Measurements from ENCODE around the gene CNTNAP2.
A peak's percentile ranks its signal among the peaks of the same experiment; 100 is the strongest.

CNTNAP2 gene

DNA sequence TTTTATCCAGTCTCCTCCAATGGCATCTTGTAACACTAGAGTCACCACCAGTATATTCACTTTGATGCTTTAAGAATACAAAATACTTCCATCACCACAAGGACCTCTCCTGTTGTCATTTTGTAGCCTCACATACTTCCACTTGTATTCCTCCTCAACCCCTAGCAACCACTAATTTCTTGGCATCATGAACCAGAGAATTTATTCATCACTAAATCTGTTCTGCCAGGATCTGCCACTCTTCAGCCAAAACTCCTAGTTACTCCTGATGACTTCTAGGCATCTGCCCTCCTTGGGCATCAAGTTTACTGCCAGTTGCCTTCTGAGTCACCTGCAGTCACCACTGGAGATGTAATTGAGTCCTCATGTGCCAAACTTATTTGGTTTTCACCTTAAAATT, 906.8 kb downstream of the CNTNAP2 start:
- no peak for DNase-seq (ENCODE audit: low read depth)
- TF ChIP-seq CTCF (conservative IDR thresholded peaks at IDR 0.05; ENCODE audit: low read depth, low read length): no peak
- no peak overlapping the region for H3K4me3 ChIP-seq (ENCODE audit: low read depth, low read length)

- no peak for TF ChIP-seq CTCF (conservative IDR thresholded peaks at IDR 0.05; ENCODE audit: low read depth, low read length)
- no peak overlapping the region for H3K4me3 ChIP-seq (ENCODE audit: low read depth, low read length)
- no peak for DNase-seq (ENCODE audit: low read depth)
Measured at GRCh38 chr7:147029953-147030352, 913.4 kb downstream of the CNTNAP2 start.

- TF ChIP-seq CTCF (conservative IDR thresholded peaks at IDR 0.05; ENCODE audit: low read depth, low read length): no peak
- no peak for DNase-seq (ENCODE audit: low read depth)
- H3K4me3 ChIP-seq (ENCODE audit: low read depth, low read length): no peak overlapping the region
Measured at GRCh38 chr7:147033641-147034040, 917.0 kb downstream of the CNTNAP2 start.

DNA sequence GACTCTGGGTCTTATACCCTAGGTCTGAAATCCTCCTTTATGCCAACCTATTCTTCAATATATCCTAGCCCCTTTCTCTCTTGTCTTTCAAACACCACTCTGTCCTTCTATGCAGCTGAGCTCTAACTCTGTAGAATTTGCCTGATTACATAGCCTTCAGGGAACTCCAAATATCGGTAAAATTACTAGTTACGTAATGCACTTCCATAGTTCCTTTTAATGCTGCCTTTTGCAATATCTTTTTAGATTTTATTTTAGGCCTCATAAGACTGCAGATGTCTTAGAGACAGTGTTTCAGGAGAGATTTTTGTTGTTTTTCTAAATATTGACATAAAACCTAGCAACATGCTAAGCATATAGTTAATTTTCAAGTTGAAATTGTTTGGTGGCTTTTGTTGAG, 924.8 kb downstream of the CNTNAP2 start:
- no peak overlapping the region for H3K4me3 ChIP-seq (ENCODE audit: low read depth, low read length)
- TF ChIP-seq CTCF (conservative IDR thresholded peaks at IDR 0.05; ENCODE audit: low read depth, low read length): no peak
- DNase-seq (ENCODE audit: low read depth): no peak

DNA sequence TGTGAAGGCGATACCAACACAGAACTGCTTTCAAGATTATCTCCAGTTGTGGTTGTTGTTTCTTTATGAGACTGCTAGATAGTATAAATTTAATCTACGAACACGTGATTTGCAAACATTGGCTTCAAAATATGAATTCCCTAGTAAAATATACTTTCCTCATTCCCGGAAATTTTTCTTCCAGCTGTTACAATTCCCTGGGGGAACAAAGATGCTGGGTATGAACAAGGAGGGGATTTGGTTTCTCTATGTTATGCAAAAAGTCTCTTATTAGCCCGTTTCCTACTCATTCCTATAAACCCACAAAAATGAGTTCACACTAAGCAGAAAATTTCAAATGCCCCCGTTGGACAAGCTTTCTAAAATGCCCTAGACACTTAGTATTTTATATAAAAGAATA, 928.3 kb downstream of the CNTNAP2 start:
- no peak for TF ChIP-seq CTCF (conservative IDR thresholded peaks at IDR 0.05; ENCODE audit: low read depth, low read length)
- H3K4me3 ChIP-seq (ENCODE audit: low read depth, low read length): no peak overlapping the region

DNA sequence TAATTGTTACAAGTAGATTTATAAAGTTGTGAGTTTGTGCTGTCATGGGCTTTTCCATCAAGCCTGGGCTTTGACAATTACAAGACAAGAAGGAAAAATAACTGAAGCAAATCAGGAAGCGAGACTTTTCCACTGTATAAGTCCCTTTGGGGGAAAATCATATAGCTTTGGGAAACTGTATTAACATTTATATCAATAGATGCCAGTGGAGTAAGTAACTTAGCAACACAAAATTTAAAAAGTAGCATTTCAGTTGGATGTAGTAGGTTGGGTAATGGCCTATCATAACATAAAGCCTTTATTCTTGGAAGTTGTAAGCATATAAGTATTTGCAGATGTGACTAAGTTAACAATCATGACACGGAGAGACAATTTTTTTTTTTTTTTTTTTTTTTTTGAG, 931.1 kb downstream of the CNTNAP2 start:
- H3K4me3 ChIP-seq (ENCODE audit: low read depth, low read length): no peak overlapping the region
- DNase-seq (ENCODE audit: low read depth): no peak
- no peak for TF ChIP-seq CTCF (conservative IDR thresholded peaks at IDR 0.05; ENCODE audit: low read depth, low read length)

More for the DNA sequence above, 928.3 kb downstream of the CNTNAP2 start:
- peak; percentile 11 for DNase-seq (ENCODE audit: low read depth)

- H3K4me3 ChIP-seq (ENCODE audit: low read depth, low read length): no peak overlapping the region
- no peak for TF ChIP-seq CTCF (conservative IDR thresholded peaks at IDR 0.05; ENCODE audit: low read depth, low read length)
- no peak for DNase-seq (ENCODE audit: low read depth)
Measured at GRCh38 chr7:147048864-147049263, 932.3 kb downstream of the CNTNAP2 start.

All from choroid plexus epithelial cell (primary cell).